GM12892 (cell line): ENCODE data around the gene KAZN.

Experiments used
- POLR2A ChIP-seq: IDR thresholded peaks from 2 replicates; pipeline ENCODE4 v1.6.1; 2011; ENCODE audit warnings: low read depth, low read length, control low read depth
- POLR2AphosphoS5 ChIP-seq: IDR thresholded peaks from 2 replicates; pipeline ENCODE4 v1.6.1; 2011; ENCODE audit warnings: low read depth, low read length, control low read depth
- TAF1 ChIP-seq: IDR thresholded peaks from 2 replicates; pipeline ENCODE4 v1.6.1; 2011; ENCODE audit warnings: low read depth, mild to moderate bottlenecking, control low read depth, low read length, borderline replicate concordance

- no peak for TF ChIP-seq POLR2A
- no peak for TF ChIP-seq POLR2AphosphoS5
- no peak for TF ChIP-seq TAF1
Observed at GRCh38 chr1:15158506-15159165, 560.2 kb downstream of the KAZN start.
